Subcutaneous abdominal adipose tissue (tissue), 5 donors: ENCODE data around the gene CNTN3.
A peak's percentile ranks its signal among the peaks of the same experiment; 100 is the strongest.

Experiments used
- H3K27ac ChIP-seq: one replicate; pipeline ENCODE4 v1.7.0; 2013; ENCODE audit warnings: low read depth, mild to moderate bottlenecking, inconsistent platforms, low read length, moderate library complexity
- H3K27me3 ChIP-seq, 5 donors: one replicate each; pipeline ENCODE4 v1.7.0; 2013; ENCODE audit warnings: low read length in 5 of 5, inconsistent platforms in 1 of 5; ENCODE audit not compliant: control insufficient read depth in 5 of 5, insufficient read depth in 4 of 5
- H3K36me3 ChIP-seq, 5 donors: one replicate each; pipeline ENCODE4 v1.7.0; 2013; ENCODE audit warnings: low read length in 5 of 5; ENCODE audit not compliant: control insufficient read depth in 5 of 5, insufficient read depth in 5 of 5
- H3K4me1 ChIP-seq, 5 donors: one replicate each; pipeline ENCODE4 v1.7.0; 2013; ENCODE audit warnings: low read length in 5 of 5, mild to moderate bottlenecking in 3 of 5, moderate library complexity in 1 of 5; ENCODE audit not compliant: control insufficient read depth in 5 of 5, insufficient read depth in 5 of 5
- H3K4me3 ChIP-seq, 5 donors: one replicate each; pipeline ENCODE4 v1.7.0; 2013; ENCODE audit warnings: low read length in 5 of 5, low read depth in 1 of 5
- H3K9ac ChIP-seq, 5 donors: one replicate each; pipeline ENCODE4 v1.7.0; 2013; ENCODE audit warnings: low read length in 5 of 5, mild to moderate bottlenecking in 4 of 5, moderate library complexity in 3 of 5
- H3K9me3 ChIP-seq, 5 donors: one replicate each; pipeline ENCODE4 v1.7.0; 2013; ENCODE audit warnings: low read length in 5 of 5; ENCODE audit not compliant: control insufficient read depth in 5 of 5
- donor health status: healthy.
- donor health status: healthy.
- donor health status: healthy.
- donor health status: healthy.
- donor health status: healthy.

Gene CNTN3

GRCh38 chr3:74593152-74593551 is 21.3 kb downstream of the CNTN3 start:
- Histone ChIP-seq H3K27me3 (no peaks in the 10 kb centered on the region), H3K27ac (no peak overlapping the region), H3K4me3 (no peak overlapping the region), H3K36me3 (no peaks in the 10 kb centered on the region), H3K4me1 (peaks cover 0 to 33% (median 13%) of the 10 kb centered on the region in 5 donors), H3K9me3 (no peaks in the 10 kb centered on the region), H3K9ac (no peak overlapping the region)

- H3K36me3 ChIP-seq = no peaks in the 10 kb centered on the region
- H3K9me3 ChIP-seq = no peaks in the 10 kb centered on the region
- no peaks in the 10 kb centered on the region for H3K27me3 ChIP-seq
- H3K4me1 ChIP-seq = peaks cover 0 to 33% (median 13%) of the 10 kb centered on the region in 5 donors
- H3K27ac ChIP-seq = peak overlapping the region; percentile 56
- no peak overlapping the region for H3K4me3 ChIP-seq
- H3K9ac ChIP-seq = peak overlapping the region in 1 of 5 donors; percentile 26
Measured at GRCh38 chr3:74592359-74592758, 22.1 kb downstream of the CNTN3 start.

GRCh38 chr3:74591946-74592345 is 22.5 kb downstream of the CNTN3 start:
- H3K27ac ChIP-seq = peak overlapping the region; percentile 56

GRCh38 chr3:74591342-74591741 is 23.1 kb downstream of the CNTN3 start:
- Histone ChIP-seq H3K4me1 (peaks cover 0 to 33% (median 13%) of the 10 kb centered on the region in 5 donors), H3K4me3 (no peak overlapping the region), H3K9me3 (no peaks in the 10 kb centered on the region), H3K27ac (peak overlapping the region; percentile 56), H3K27me3 (no peaks in the 10 kb centered on the region), H3K9ac (no peak overlapping the region), H3K36me3 (no peaks in the 10 kb centered on the region)

More at GRCh38 chr3:74591946-74592345, 22.5 kb downstream of the CNTN3 start:
- Histone ChIP-seq H3K9ac (no peak overlapping the region), H3K4me3 (no peak overlapping the region), H3K27me3 (no peaks in the 10 kb centered on the region), H3K4me1 (peaks cover 0 to 33% (median 13%) of the 10 kb centered on the region in 5 donors), H3K36me3 (no peaks in the 10 kb centered on the region), H3K9me3 (no peaks in the 10 kb centered on the region)

GRCh38 chr3:74590620-74591262 is 23.7 kb downstream of the CNTN3 start:
- Histone ChIP-seq H3K27ac (no peak overlapping the region), H3K4me1 (peaks cover 0 to 33% (median 13%) of the 10 kb centered on the region in 5 donors), H3K9me3 (no peaks in the 10 kb centered on the region), H3K4me3 (no peak overlapping the region), H3K27me3 (no peaks in the 10 kb centered on the region), H3K9ac (no peak overlapping the region), H3K36me3 (no peaks in the 10 kb centered on the region)

GRCh38 chr3:74584782-74585181 is 29.7 kb downstream of the CNTN3 start:
- no peaks in the 10 kb centered on the region for H3K36me3 ChIP-seq
- H3K4me1 ChIP-seq = no peaks in the 10 kb centered on the region
- H3K27me3 ChIP-seq = no peaks in the 10 kb centered on the region
- H3K9ac ChIP-seq = no peak overlapping the region
- peaks cover 0 to 3% (median 0%) of the 10 kb centered on the region in 5 donors for H3K9me3 ChIP-seq
- H3K4me3 ChIP-seq = no peak overlapping the region
- H3K27ac ChIP-seq = no peak overlapping the region

- Histone ChIP-seq H3K36me3 (no peaks in the 10 kb centered on the region), H3K27me3 (no peaks in the 10 kb centered on the region), H3K9me3 (peaks cover 0 to 3% (median 0%) of the 10 kb centered on the region in 5 donors), H3K4me1 (no peaks in the 10 kb centered on the region), H3K27ac (no peak overlapping the region), H3K9ac (no peak overlapping the region), H3K4me3 (no peak overlapping the region)
Measured at GRCh38 chr3:74582982-74583381, 31.5 kb downstream of the CNTN3 start.

GRCh38 chr3:74575857-74576256 is 38.6 kb downstream of the CNTN3 start:
- Histone ChIP-seq H3K9ac (no peak overlapping the region), H3K27me3 (no peaks in the 10 kb centered on the region), H3K9me3 (no peaks in the 10 kb centered on the region), H3K4me1 (peaks cover 0 to 11% (median 0%) of the 10 kb centered on the region in 5 donors), H3K36me3 (no peaks in the 10 kb centered on the region), H3K27ac (no peak overlapping the region), H3K4me3 (no peak overlapping the region)

- no peaks in the 10 kb centered on the region for H3K27me3 ChIP-seq
- H3K4me1 ChIP-seq = no peaks in the 10 kb centered on the region
- H3K9ac ChIP-seq = no peak overlapping the region
- no peak overlapping the region for H3K4me3 ChIP-seq
- no peak overlapping the region for H3K27ac ChIP-seq
- no peaks in the 10 kb centered on the region for H3K36me3 ChIP-seq
- peaks cover 0 to 2% (median 0%) of the 10 kb centered on the region in 5 donors for H3K9me3 ChIP-seq
Measured at GRCh38 chr3:74571118-74571517, 43.3 kb downstream of the CNTN3 start.
